ENCODE data around the gene CS.

GRCh38 chr12:56267443-56268071 is 32.6 kb downstream of the CS start:
- TF ChIP-seq REST (IDR thresholded peaks at IDR 0.05; ENCODE audit: low read depth) (no peak), MAX (IDR thresholded peaks at IDR 0.05) (no peak)

Data from Ishikawa (cell line).